ENCODE results near the gene CIPC. TPM values are rescaled to one million over a fixed set of nuclear protein-coding genes. Genes with fewer than 3 reads are reported as not detected.

CIPC gene
- total RNA-seq, 1 experiment from 2014 or later: 50.9 TPM

DNA sequence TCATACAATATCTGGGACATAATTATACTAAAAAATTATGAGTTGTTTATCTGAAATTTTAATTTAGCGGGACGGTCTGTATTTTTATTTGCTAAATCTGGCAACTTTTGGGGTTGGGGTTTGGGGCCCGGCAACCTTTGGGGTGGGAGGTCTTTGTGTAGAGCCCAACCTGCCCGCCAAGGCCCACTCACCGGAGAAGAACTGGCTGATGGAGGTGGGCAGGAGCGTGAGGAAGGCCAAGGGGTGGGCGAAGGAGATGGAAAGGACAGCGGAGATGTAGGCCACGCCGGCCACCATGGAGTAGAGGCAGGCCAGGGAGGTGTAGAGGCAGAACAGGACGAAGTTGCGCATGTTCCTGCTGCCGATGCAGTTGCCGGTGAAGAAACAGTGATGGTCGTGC, 41.0 kb downstream of the CIPC start:
- in situ Hi-C loops (cut with HindIII; ENCODE audit: low pct_unique_long_range_greater_than_20kb, low sequenced_read_pairs): no loop called here
- DNase-seq (ENCODE audit: low read depth, low spot score): no peak

GRCh38 chr14:77139540-77140358, 41.7 kb downstream of the CIPC start:
- in situ Hi-C loops (cut with HindIII; ENCODE audit: low pct_unique_long_range_greater_than_20kb, low sequenced_read_pairs): no loop called here
- peak; percentile 42 for DNase-seq (ENCODE audit: low read depth, low spot score)

DNA sequence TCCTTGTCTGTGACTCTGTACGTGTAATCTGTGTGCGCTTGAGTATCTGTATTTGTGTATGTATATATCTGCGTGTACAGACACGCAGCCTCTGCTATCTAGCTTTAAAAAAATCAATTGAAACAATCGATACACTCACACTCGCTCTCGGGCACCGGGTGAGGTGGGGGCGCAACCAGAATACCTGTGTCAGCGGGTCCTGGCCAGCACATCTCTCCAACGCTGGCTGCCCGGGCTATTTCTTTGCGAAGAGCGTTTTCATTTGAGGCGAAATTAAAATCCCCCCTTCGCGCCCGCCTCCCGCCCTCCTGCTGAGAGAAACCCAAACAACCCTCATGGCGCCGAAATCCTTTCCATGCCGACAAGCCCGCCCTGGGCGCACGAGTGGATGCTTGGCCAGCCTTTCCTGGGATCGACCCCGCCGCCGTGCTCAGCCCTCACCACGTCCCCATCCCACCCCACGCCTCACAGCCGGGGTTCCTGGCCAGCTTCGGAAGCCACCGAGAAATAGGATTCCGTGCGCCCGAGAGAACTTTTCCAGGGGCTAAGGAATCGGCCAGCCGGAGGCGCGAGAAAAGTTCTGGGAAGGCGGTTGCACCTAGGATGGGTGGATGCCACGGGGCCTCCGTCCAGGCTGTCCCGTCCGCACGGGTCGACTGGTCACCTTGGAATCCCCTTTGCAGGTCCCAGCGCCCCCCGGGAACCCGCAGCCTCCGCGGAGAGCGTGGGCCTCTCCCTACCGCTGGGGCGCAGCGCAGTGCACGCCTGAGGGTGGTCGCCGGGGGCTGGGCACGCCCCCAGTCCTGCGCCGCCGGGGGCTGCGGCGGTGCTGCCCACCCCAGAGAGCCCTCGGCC, 42.5 kb downstream of the CIPC start:
- in situ Hi-C loops (cut with HindIII; ENCODE audit: low pct_unique_long_range_greater_than_20kb, low sequenced_read_pairs): no loop called here
- DNase-seq (ENCODE audit: low read depth, low spot score): no peak

DNA sequence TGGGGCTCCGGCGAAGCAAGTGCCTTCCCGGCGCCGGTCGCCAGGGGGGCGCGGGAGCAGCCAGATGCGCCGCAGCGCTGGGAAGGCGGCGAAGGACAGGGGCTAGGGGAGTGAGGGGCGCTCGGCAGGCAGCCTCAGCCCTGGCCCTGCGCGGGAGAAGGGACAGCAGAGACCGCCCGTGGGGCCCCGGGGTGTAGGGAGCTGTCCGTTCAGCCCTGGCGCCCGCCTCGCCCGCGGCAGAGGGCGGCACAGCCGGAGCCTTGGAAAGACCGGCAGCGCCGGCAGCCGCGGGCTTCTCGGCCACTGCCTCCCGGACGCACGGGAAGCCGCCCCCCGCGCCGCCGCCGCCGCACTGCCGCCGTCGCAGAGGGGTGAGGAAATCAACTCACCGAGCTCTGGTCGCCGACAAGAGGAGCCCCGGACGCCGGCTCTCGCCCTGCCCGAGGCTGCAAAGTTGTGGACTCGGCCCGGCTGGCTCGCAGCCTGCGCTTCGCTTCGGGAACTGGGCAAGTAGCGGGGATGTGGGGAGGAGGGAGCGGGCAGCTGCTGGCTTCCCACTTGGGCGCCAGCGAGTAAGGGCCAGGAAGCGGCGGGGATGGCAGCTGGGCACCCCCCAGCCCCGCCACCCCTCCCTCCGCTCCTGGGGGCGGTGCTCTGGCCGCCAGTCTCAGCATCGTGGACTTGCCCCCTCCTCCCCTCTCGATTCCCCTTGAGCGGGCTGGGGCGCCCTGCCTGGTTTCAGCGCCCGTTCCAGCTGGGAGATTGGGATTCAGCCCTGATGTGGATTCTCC, 43.4 kb downstream of the CIPC start, which contains the start of gene ZDHHC22:
Gene ZDHHC22 (minus strand): TSS at position 578 of the 791 bp plus-strand sequence. CDS start 2,053 bp downstream, outside the sequence.
- in situ Hi-C loops (cut with HindIII; ENCODE audit: low pct_unique_long_range_greater_than_20kb, low sequenced_read_pairs): no loop called here
- no peak for DNase-seq (ENCODE audit: low read depth, low spot score)

DNA sequence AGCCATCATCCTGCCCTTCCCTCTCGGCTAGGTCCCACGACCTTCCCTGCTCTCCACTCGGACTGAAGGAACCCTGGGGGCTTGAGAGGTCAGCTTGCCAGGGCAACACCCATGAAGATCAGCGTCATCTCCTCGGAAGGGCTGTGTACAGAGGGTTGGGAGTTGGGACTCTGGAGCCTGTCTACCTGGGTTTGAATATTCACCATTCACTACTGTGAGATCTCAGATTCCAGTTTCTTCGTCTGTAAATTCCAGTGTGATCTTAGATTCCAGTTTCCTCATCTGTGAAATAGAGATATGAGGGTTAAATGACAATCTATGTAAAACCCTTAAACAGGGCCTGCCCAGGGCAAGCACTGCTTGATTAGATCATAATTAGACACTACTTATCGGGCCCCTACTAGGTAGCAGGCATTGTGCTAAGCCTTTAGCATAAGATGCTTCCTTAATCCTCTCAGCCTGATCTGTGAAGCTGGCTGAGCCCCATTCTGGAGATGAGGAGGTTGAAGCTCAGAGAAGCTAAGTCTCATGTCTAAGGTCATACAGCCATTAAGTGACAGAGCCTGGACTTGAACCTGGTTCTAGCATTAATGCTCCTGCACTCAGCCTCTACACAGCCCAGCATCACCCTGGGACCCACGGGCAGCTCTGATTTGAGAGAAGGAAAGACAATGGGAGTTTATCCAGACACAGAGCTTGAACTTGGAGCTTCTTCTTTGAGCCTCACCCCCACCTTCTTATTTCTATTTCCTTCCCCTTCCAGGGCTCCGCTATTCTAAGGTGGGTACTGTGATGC, 44.1 kb downstream of the CIPC start:
- in situ Hi-C loops (cut with HindIII; ENCODE audit: low pct_unique_long_range_greater_than_20kb, low sequenced_read_pairs): no loop called here

GRCh38 chr14:77143071-77143470, 45.0 kb downstream of the CIPC start:
- peak; percentile 13 for DNase-seq (ENCODE audit: low read depth, low spot score)
- in situ Hi-C loops (cut with HindIII; ENCODE audit: low pct_unique_long_range_greater_than_20kb, low sequenced_read_pairs): no loop called here

More for the DNA sequence above, 44.1 kb downstream of the CIPC start:
- DNase-seq (ENCODE audit: low read depth, low spot score): no peak

DNA sequence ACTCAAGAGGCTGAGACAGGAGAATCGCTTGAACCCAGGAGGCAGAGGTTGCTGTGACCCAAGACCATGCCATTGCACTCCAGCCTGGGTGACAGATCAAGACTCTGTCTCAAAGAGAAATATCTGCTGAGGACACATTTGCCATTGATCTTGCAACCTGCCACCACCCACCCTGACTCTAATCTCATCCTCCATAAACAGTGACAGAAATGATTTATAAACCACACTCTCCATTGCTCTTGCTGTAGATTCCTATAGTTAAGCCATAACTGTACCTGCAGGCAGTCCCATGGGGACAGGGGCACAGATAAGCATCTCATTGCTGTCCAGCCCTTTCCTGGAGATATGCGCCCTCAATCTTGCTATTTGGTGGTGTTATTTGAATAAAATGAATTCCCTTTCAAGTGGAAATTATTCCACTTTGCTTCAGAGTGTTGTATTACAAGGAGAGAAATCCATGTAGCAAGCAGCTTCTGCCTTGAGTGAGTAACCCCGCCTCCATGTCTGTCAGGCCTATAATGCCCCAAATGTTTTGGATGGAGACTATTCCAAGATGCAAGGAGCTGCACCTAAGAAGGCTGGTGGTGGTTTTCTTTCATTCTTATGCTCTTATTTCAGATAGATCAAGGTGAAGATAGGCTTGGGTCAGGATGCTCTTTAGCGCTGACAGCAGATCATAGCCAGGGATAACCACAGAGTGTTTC, 46.5 kb downstream of the CIPC start:
- in situ Hi-C loops (cut with HindIII; ENCODE audit: low pct_unique_long_range_greater_than_20kb, low sequenced_read_pairs): no loop called here
- DNase-seq (ENCODE audit: low read depth, low spot score): no peak

GRCh38 chr14:77145975-77146740, 48.1 kb downstream of the CIPC start:
- DNase-seq (ENCODE audit: low read depth, low spot score): no peak
- in situ Hi-C loops (cut with HindIII; ENCODE audit: low pct_unique_long_range_greater_than_20kb, low sequenced_read_pairs): no loop called here

- DNase-seq (ENCODE audit: low read depth, low spot score): peak; percentile 27
- in situ Hi-C loops (cut with HindIII; ENCODE audit: low pct_unique_long_range_greater_than_20kb, low sequenced_read_pairs): no loop called here
Measured at GRCh38 chr14:77148510-77149231, 50.6 kb downstream of the CIPC start.

- peak; percentile 51 for DNase-seq (ENCODE audit: low read depth, low spot score)
- in situ Hi-C loops (cut with HindIII; ENCODE audit: low pct_unique_long_range_greater_than_20kb, low sequenced_read_pairs): no loop called here
Measured at GRCh38 chr14:77151245-77151644, 53.2 kb downstream of the CIPC start.

- DNase-seq (ENCODE audit: low read depth, low spot score): peak; percentile 48
- in situ Hi-C loops (cut with HindIII; ENCODE audit: low pct_unique_long_range_greater_than_20kb, low sequenced_read_pairs): no loop called here
Measured at GRCh38 chr14:77151918-77152588, 54.0 kb downstream of the CIPC start.

DNA sequence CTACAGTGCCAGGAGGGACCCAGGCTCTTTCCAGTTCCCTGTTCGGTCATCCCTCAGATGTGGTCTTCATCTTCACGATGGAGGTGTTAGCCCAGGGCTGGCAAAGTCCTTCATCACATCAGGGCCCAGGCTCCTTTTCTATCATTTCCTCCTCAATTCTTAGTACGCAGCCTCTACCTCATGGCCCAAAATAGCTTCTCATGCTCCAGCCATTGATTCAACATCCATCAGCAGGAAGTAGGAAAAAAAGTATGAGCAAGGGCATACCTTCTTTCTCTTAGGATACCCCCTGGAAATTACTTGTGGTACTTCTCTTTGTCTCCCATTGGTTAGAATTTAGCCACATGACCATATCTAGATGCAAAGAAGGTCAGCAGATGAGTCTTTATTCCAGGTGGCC, 55.7 kb downstream of the CIPC start:
- DNase-seq (ENCODE audit: low read depth, low spot score): no peak

GRCh38 chr14:77154421-77154820, 56.4 kb downstream of the CIPC start:
- in situ Hi-C loops (cut with HindIII; ENCODE audit: low pct_unique_long_range_greater_than_20kb, low sequenced_read_pairs): no loop called here

More for the DNA sequence above, 55.7 kb downstream of the CIPC start:
- in situ Hi-C loops (cut with HindIII; ENCODE audit: low pct_unique_long_range_greater_than_20kb, low sequenced_read_pairs): no loop called here

GRCh38 chr14:77155083-77155482, 57.0 kb downstream of the CIPC start:
- no peak for DNase-seq (ENCODE audit: low read depth, low spot score)
- in situ Hi-C loops (cut with HindIII; ENCODE audit: low pct_unique_long_range_greater_than_20kb, low sequenced_read_pairs): no loop called here

More at GRCh38 chr14:77154421-77154820, 56.4 kb downstream of the CIPC start:
- DNase-seq (ENCODE audit: low read depth, low spot score): no peak

DNA sequence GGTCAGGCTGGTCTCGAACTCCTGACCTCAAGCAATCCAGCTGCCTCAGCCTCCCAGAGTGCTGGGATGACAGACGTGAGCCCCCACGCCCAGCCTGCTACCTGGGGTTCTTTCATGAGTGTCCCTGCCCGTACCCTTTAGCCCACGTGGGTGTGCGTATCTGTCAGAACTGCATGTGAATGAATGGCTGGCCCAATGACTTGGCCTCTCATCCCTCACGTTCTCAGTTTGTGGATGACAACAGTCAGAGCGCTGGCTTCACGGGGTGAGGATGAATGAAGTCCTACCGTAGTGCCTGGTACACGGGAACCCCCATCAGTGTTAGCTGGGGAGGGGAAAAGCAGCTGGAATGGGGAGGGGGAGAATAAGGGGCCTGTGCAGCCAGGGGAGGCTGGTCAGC, 59.7 kb downstream of the CIPC start:
- in situ Hi-C loops (cut with HindIII; ENCODE audit: low pct_unique_long_range_greater_than_20kb, low sequenced_read_pairs): no loop called here
- DNase-seq (ENCODE audit: low read depth, low spot score): no peak

Data from SK-MEL-5 (cell line).